Upper lobe of left lung (tissue), 6 donors: ENCODE measurements around the gene MAP1LC3C. TPM values are rescaled to one million over a fixed set of nuclear protein-coding genes. Genes with fewer than 3 reads are reported as not detected.

Experiments used
- ATAC-seq, 2 donors: fragments of 200-7000 bp; cut with Tn5 transposase; one replicate each; pipeline ENCODE4 v1.9.1; 2022; ENCODE audit warnings: mild to moderate bottlenecking in 2 of 2, moderate library complexity in 2 of 2; ENCODE audit not compliant: low FRiP score in 2 of 2
- DNase-seq, 2 donors: peaks; one replicate each; pipeline ENCODE4 v3.0.0-alpha.2; 2019 to 2020
- H3K27ac ChIP-seq, 4 donors: fragments of 200-600 bp; sonication (generic); one replicate each; pipeline ENCODE4 v1.5.1; 2016 to 2019
- H3K27me3 ChIP-seq, 4 donors: fragments of 200-600 bp; sonication (generic); one replicate each; pipeline ENCODE4 v1.5.1; 2017 to 2019
- H3K36me3 ChIP-seq, 4 donors: fragments of 200-600 bp; sonication (generic); one replicate each; pipeline ENCODE4 v1.5.1; 2016 to 2019
- H3K4me1 ChIP-seq, 4 donors: fragments of 200-600 bp; sonication (generic); one replicate each; pipeline ENCODE4 v1.5.1; 2018 to 2019
- H3K4me3 ChIP-seq, 4 donors: fragments of 200-600 bp; sonication (generic); one replicate each; pipeline ENCODE4 v1.5.1; 2017 to 2019; ENCODE audit warnings: mild to moderate bottlenecking in 2 of 4, moderate library complexity in 1 of 4
- H3K9me3 ChIP-seq, 4 donors: fragments of 200-600 bp; sonication (generic); one replicate each; pipeline ENCODE4 v1.5.1; 2018 to 2019
- EP300 ChIP-seq, 4 donors: sonication (generic); formaldehyde crosslinking; IDR thresholded peaks; one replicate each; pipeline ENCODE4 v1.5.1; 2017; ENCODE audit warnings: antibody characterized with exemption in 4 of 4, control low read depth in 2 of 4
- POLR2A ChIP-seq, 4 donors: fragments of 450-650 bp; IDR thresholded peaks; one replicate each; pipeline ENCODE4 v1.5.1; 2016 to 2017; ENCODE audit warnings: antibody characterized with exemption in 4 of 4, mild to moderate bottlenecking in 2 of 4
- POLR2AphosphoS5 ChIP-seq, 2 donors: sonication (generic); formaldehyde crosslinking; IDR thresholded peaks; one replicate each; pipeline ENCODE4 v1.5.1; 2017; ENCODE audit warnings: antibody characterized with exemption in 2 of 2
- WGBS, 2 donors: methylation state at CpG; one replicate each; pipeline ENCODE4 v1.1.5; 2017 to 2018; 5-methylcytosine and 5-hydroxymethylcytosine counted together
- total RNA-seq, 6 donors: library from RNA; depleted of rRNA in 4 of 6; stranded (reverse); fragments of >200 nt in 4 of 6; gene quantifications; one replicate each; pipeline versions ENCODE4 v1.1.0 to v1.2.1, GENCODE V29; 2016 to 2021
- TF ChIP-seq, protein P1 (sequence below), 6 experiments: fragments of 450-650 bp in 4 of 6; fragments of 200-600 bp in 2 of 6; sonication (generic) in 2 of 6; IDR thresholded peaks; one replicate each; pipeline ENCODE4 v1.5.1; 2016 to 2019; ENCODE audit warnings: antibody characterized with exemption in 6 of 6
- donor health status: DM: no; HTN: no; CAD: no; lungs with moderate emphysema.
- donor health status: DM: no; HTN: yes; CAD: no; lungs with severe emphysema.

The MAP1LC3C gene
- total RNA-seq, 6 donors from 2014 or later = 1.5 to 9.1 (median 5.6) TPM; not detected in 1

GRCh38 chr1:241968611-241969010 is 30.3 kb downstream of the MAP1LC3C start:
- DNase-seq (no peak), ATAC-seq (no peak)
- TF ChIP-seq EP300 (IDR thresholded peaks at IDR 0.05) = no peak
- no peak for TF ChIP-seq POLR2A (IDR thresholded peaks at IDR 0.05)
- TF ChIP-seq, protein P1, sequence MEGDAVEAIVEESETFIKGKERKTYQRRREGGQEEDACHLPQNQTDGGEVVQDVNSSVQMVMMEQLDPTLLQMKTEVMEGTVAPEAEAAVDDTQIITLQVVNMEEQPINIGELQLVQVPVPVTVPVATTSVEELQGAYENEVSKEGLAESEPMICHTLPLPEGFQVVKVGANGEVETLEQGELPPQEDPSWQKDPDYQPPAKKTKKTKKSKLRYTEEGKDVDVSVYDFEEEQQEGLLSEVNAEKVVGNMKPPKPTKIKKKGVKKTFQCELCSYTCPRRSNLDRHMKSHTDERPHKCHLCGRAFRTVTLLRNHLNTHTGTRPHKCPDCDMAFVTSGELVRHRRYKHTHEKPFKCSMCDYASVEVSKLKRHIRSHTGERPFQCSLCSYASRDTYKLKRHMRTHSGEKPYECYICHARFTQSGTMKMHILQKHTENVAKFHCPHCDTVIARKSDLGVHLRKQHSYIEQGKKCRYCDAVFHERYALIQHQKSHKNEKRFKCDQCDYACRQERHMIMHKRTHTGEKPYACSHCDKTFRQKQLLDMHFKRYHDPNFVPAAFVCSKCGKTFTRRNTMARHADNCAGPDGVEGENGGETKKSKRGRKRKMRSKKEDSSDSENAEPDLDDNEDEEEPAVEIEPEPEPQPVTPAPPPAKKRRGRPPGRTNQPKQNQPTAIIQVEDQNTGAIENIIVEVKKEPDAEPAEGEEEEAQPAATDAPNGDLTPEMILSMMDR (IDR thresholded peaks at IDR 0.05) = no peak
- no peak for TF ChIP-seq POLR2AphosphoS5 (IDR thresholded peaks at IDR 0.05)
- no peaks in the 10 kb centered on the region for H3K4me1 ChIP-seq
- no peaks in the 10 kb centered on the region for H3K9me3 ChIP-seq
- WGBS, 2 donors = 37 to 55% methylated on average over 4 of the region's 4 CpGs
- no peak overlapping the region for H3K4me3 ChIP-seq
- no peak overlapping the region for H3K27ac ChIP-seq
- H3K27me3 ChIP-seq = no peaks in the 10 kb centered on the region
- no peaks in the 10 kb centered on the region for H3K36me3 ChIP-seq

DNA sequence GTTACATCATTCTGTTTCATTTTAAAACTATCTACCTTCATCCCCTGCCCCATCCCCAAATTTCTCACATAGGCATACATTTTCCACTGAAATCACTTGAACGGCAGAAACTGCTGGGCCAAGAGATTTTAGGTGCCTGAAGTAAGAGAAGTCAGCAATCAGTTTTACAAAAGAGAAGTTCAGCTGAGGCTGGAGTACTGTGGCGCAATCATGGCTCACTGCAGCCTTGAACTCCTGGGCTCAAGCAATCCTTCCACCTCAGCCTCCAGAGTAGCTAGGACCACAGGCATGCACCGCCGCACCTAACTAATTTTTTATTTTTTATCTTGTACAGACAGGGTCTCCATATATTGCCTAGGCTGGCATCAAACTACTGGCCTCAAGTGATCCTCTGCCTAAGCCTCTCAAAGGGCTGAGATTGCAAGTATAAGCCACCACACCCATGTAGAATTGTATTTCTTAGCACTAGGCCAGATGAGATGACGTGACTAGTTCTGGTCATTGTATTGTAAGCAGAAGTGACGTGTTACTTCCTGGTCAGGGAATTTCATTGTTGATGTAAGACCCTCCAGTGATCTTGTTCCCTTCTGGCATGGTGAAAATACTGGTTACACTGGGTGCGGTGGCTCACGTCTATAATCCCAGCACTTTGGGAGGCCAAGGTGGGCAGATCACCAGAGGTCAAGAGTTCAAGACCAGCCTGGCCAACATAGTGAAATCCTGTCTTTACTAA is 34.2 kb downstream of the MAP1LC3C start:
- Histone ChIP-seq H3K4me3 (no peak overlapping the region), H3K9me3 (no peaks in the 10 kb centered on the region), H3K4me1 (no peaks in the 10 kb centered on the region), H3K27me3 (no peaks in the 10 kb centered on the region), H3K36me3 (no peaks in the 10 kb centered on the region), H3K27ac (peak overlapping the region in 1 of 4 donors; percentile 43)
- TF ChIP-seq, protein P1 (IDR thresholded peaks at IDR 0.05) = no peak
- TF ChIP-seq POLR2AphosphoS5 (IDR thresholded peaks at IDR 0.05) = no peak
- no peak for TF ChIP-seq POLR2A (IDR thresholded peaks at IDR 0.05)
- no peak for TF ChIP-seq EP300 (IDR thresholded peaks at IDR 0.05)
- 64 to 73% methylated on average over 8 of the region's 8 CpGs for WGBS, 2 donors
- DNase-seq (no peak), ATAC-seq (peak in 1 of 2 donors; percentile 84)

- Histone ChIP-seq H3K9me3 (no peaks in the 10 kb centered on the region), H3K4me1 (no peaks in the 10 kb centered on the region), H3K4me3 (no peak overlapping the region), H3K27me3 (no peaks in the 10 kb centered on the region), H3K27ac (no peak overlapping the region), H3K36me3 (no peaks in the 10 kb centered on the region)
- TF ChIP-seq, protein P1 (IDR thresholded peaks at IDR 0.05) = no peak
- TF ChIP-seq EP300 (IDR thresholded peaks at IDR 0.05) (no peak), POLR2AphosphoS5 (IDR thresholded peaks at IDR 0.05) (no peak), POLR2A (IDR thresholded peaks at IDR 0.05) (no peak)
- ATAC-seq (no peak), DNase-seq (no peak)
Measured at GRCh38 chr1:241963722-241964121, 35.2 kb downstream of the MAP1LC3C start.

- DNase-seq (no peak), ATAC-seq (no peak)
- Histone ChIP-seq H3K9me3 (no peaks in the 10 kb centered on the region), H3K4me1 (no peaks in the 10 kb centered on the region), H3K27me3 (no peaks in the 10 kb centered on the region), H3K27ac (no peak overlapping the region), H3K4me3 (no peak overlapping the region), H3K36me3 (no peaks in the 10 kb centered on the region)
- TF ChIP-seq EP300 (IDR thresholded peaks at IDR 0.05) = no peak
- no peak for TF ChIP-seq POLR2AphosphoS5 (IDR thresholded peaks at IDR 0.05)
- no peak for TF ChIP-seq POLR2A (IDR thresholded peaks at IDR 0.05)
- TF ChIP-seq, protein P1 (IDR thresholded peaks at IDR 0.05) = no peak
- WGBS, 2 donors = 70 to 75% methylated on average over 2 of the region's 2 CpGs
Measured at GRCh38 chr1:241962153-241962552, 36.7 kb downstream of the MAP1LC3C start.
